ENCODE results near the gene LGALSL.

LGALSL gene

GRCh38 chr2:64448041-64448426 is 5.9 kb upstream of the LGALSL start:
- no peak for TF ChIP-seq NFIC (IDR thresholded peaks at IDR 0.05)
- no peak for TF ChIP-seq FOXM1 (IDR thresholded peaks at IDR 0.05; ENCODE audit: borderline replicate concordance, low read depth)
- TF ChIP-seq CEBPB (IDR thresholded peaks at IDR 0.05), result no peak
- TF ChIP-seq MAX (IDR thresholded peaks at IDR 0.05), result no peak
- no peak for TF ChIP-seq REST (IDR thresholded peaks at IDR 0.05; ENCODE audit: low read depth)
- TF ChIP-seq YY1 (IDR thresholded peaks at IDR 0.05; ENCODE audit: low read depth), result no peak
- TF ChIP-seq EGR1 (IDR thresholded peaks at IDR 0.05), result no peak
- TF ChIP-seq TEAD4 (IDR thresholded peaks at IDR 0.05), result no peak
- no peak for TF ChIP-seq ZBTB7A (IDR thresholded peaks at IDR 0.05; ENCODE audit: low read depth)
- no peak for TF ChIP-seq USF1 (IDR thresholded peaks at IDR 0.05)
- TF ChIP-seq EP300 (IDR thresholded peaks at IDR 0.05; ENCODE audit: borderline replicate concordance), result no peak
- no peak for TF ChIP-seq TAF1 (IDR thresholded peaks at IDR 0.05; ENCODE audit: low read depth)
- no peak for TF ChIP-seq TCF12 (IDR thresholded peaks at IDR 0.05; ENCODE audit: low read depth)

- TF ChIP-seq ZBTB7A (IDR thresholded peaks at IDR 0.05; ENCODE audit: low read depth) (no peak), EGR1 (IDR thresholded peaks at IDR 0.05) (no peak), USF1 (IDR thresholded peaks at IDR 0.05) (no peak), RAD21 (IDR thresholded peaks at IDR 0.05; ENCODE audit: low read depth) (no peak)
Observed at GRCh38 chr2:64451051-64451450, 2.9 kb upstream of the LGALSL start.

GRCh38 chr2:64454386-64455332 is 697 bp downstream of the LGALSL start:
- TF ChIP-seq EGR1 (IDR thresholded peaks at IDR 0.05), result peak; percentile 33; the same call in 1 of the 2 replicates
- TF ChIP-seq MAX (IDR thresholded peaks at IDR 0.05), result 0 out of 2 replicates have a peak, but pooled peaks have one; percentile 4
- 0 out of 2 replicates have a peak, but pooled peaks have one; percentile 23 for TF ChIP-seq TCF12 (IDR thresholded peaks at IDR 0.05; ENCODE audit: low read depth)
- TF ChIP-seq RAD21 (IDR thresholded peaks at IDR 0.05; ENCODE audit: low read depth), result no peak
- TF ChIP-seq NFIC (IDR thresholded peaks at IDR 0.05), result no peak
- no peak for TF ChIP-seq FOXM1 (IDR thresholded peaks at IDR 0.05; ENCODE audit: borderline replicate concordance, low read depth)
- peak; percentile 35; the same call in 1 of the 2 replicates for TF ChIP-seq YY1 (IDR thresholded peaks at IDR 0.05; ENCODE audit: low read depth)

- no peak for TF ChIP-seq REST (IDR thresholded peaks at IDR 0.05; ENCODE audit: low read depth)
- no peak for TF ChIP-seq MAX (IDR thresholded peaks at IDR 0.05)
- no peak for TF ChIP-seq TEAD4 (IDR thresholded peaks at IDR 0.05)
- no peak for TF ChIP-seq USF1 (IDR thresholded peaks at IDR 0.05)
- TF ChIP-seq CREB1 (IDR thresholded peaks at IDR 0.05; ENCODE audit: low read depth), result no peak
- no peak for TF ChIP-seq NFIC (IDR thresholded peaks at IDR 0.05)
- TF ChIP-seq ZBTB7A (IDR thresholded peaks at IDR 0.05; ENCODE audit: low read depth), result no peak
- TF ChIP-seq TCF12 (IDR thresholded peaks at IDR 0.05; ENCODE audit: low read depth), result no peak
- no peak for TF ChIP-seq YY1 (IDR thresholded peaks at IDR 0.05; ENCODE audit: low read depth)
- no peak for TF ChIP-seq CEBPB (IDR thresholded peaks at IDR 0.05)
- TF ChIP-seq TAF1 (IDR thresholded peaks at IDR 0.05; ENCODE audit: low read depth), result no peak
- TF ChIP-seq EGR1 (IDR thresholded peaks at IDR 0.05), result no peak
- TF ChIP-seq EP300 (IDR thresholded peaks at IDR 0.05; ENCODE audit: borderline replicate concordance), result no peak
- TF ChIP-seq RAD21 (IDR thresholded peaks at IDR 0.05; ENCODE audit: low read depth), result no peak
- TF ChIP-seq FOXM1 (IDR thresholded peaks at IDR 0.05; ENCODE audit: borderline replicate concordance, low read depth), result no peak
Observed at GRCh38 chr2:64455545-64455944, 1.6 kb downstream of the LGALSL start.

GRCh38 chr2:64456293-64456692 is 2.3 kb downstream of the LGALSL start:
- TF ChIP-seq EP300 (IDR thresholded peaks at IDR 0.05; ENCODE audit: borderline replicate concordance) (no peak), REST (IDR thresholded peaks at IDR 0.05; ENCODE audit: low read depth) (no peak), MAX (IDR thresholded peaks at IDR 0.05) (no peak), CEBPB (IDR thresholded peaks at IDR 0.05) (no peak), FOXM1 (IDR thresholded peaks at IDR 0.05; ENCODE audit: borderline replicate concordance, low read depth) (no peak), TCF12 (IDR thresholded peaks at IDR 0.05; ENCODE audit: low read depth) (no peak), TAF1 (IDR thresholded peaks at IDR 0.05; ENCODE audit: low read depth) (no peak), RAD21 (IDR thresholded peaks at IDR 0.05; ENCODE audit: low read depth) (no peak), CREB1 (IDR thresholded peaks at IDR 0.05; ENCODE audit: low read depth) (no peak), NFIC (IDR thresholded peaks at IDR 0.05) (no peak), USF1 (IDR thresholded peaks at IDR 0.05) (no peak), TEAD4 (IDR thresholded peaks at IDR 0.05) (no peak), ZBTB7A (IDR thresholded peaks at IDR 0.05; ENCODE audit: low read depth) (no peak), EGR1 (IDR thresholded peaks at IDR 0.05) (no peak), YY1 (IDR thresholded peaks at IDR 0.05; ENCODE audit: low read depth) (no peak)

Data from Ishikawa (cell line).